ENCODE measurements around the gene DRC1.

DRC1 gene

GRCh38 chr2:26430826-26431225 is 29.1 kb downstream of the DRC1 start:
- Histone ChIP-seq H3K9ac (ENCODE audit: insufficient read length, low read depth) (no peak overlapping the region), H3K4me1 (ENCODE audit: insufficient read depth, insufficient read length) (no peaks in the 10 kb centered on the region), H3K4me3 (ENCODE audit: insufficient read length, low read depth) (no peak overlapping the region), H3K9me3 (ENCODE audit: insufficient read depth, low read length) (no peaks in the 10 kb centered on the region), H3K27me3 (ENCODE audit: insufficient read depth, insufficient read length) (no peaks in the 10 kb centered on the region), H3K36me3 (ENCODE audit: insufficient read depth, insufficient read length, low read length) (no peaks in the 10 kb centered on the region)
- no peak for TF ChIP-seq ZNF274 (IDR thresholded peaks at IDR 0.05; ENCODE audit: low read depth, low read length)
- TF ChIP-seq YY1 (IDR thresholded peaks at IDR 0.05; ENCODE audit: insufficient read depth, insufficient read length): no peak
- no peak for TF ChIP-seq SUZ12 (IDR thresholded peaks at IDR 0.05; ENCODE audit: extremely low read depth, insufficient read depth, insufficient read length)
- DNase-seq (ENCODE audit: low read depth, low spot score): no peak

GRCh38 chr2:26432363-26432762 is 30.6 kb downstream of the DRC1 start:
- DNase-seq (ENCODE audit: low read depth, low spot score): no peak
- H3K36me3 ChIP-seq (ENCODE audit: insufficient read depth, insufficient read length, low read length): no peaks in the 10 kb centered on the region
- H3K9me3 ChIP-seq (ENCODE audit: insufficient read depth, low read length): no peaks in the 10 kb centered on the region
- H3K4me3 ChIP-seq (ENCODE audit: insufficient read length, low read depth): no peak overlapping the region
- H3K4me1 ChIP-seq (ENCODE audit: insufficient read depth, insufficient read length): no peaks in the 10 kb centered on the region
- H3K9ac ChIP-seq (ENCODE audit: insufficient read length, low read depth): no peak overlapping the region
- TF ChIP-seq SUZ12 (IDR thresholded peaks at IDR 0.05; ENCODE audit: extremely low read depth, insufficient read depth, insufficient read length): no peak
- no peak for TF ChIP-seq ZNF274 (IDR thresholded peaks at IDR 0.05; ENCODE audit: low read depth, low read length)
- no peak for TF ChIP-seq YY1 (IDR thresholded peaks at IDR 0.05; ENCODE audit: insufficient read depth, insufficient read length)
- H3K27me3 ChIP-seq (ENCODE audit: insufficient read depth, insufficient read length): no peaks in the 10 kb centered on the region

GRCh38 chr2:26432859-26433258 is 31.1 kb downstream of the DRC1 start:
- H3K9me3 ChIP-seq (ENCODE audit: insufficient read depth, low read length): no peaks in the 10 kb centered on the region
- H3K9ac ChIP-seq (ENCODE audit: insufficient read length, low read depth): no peak overlapping the region
- no peak for DNase-seq (ENCODE audit: low read depth, low spot score)
- H3K27me3 ChIP-seq (ENCODE audit: insufficient read depth, insufficient read length): no peaks in the 10 kb centered on the region
- no peaks in the 10 kb centered on the region for H3K4me1 ChIP-seq (ENCODE audit: insufficient read depth, insufficient read length)
- TF ChIP-seq YY1 (IDR thresholded peaks at IDR 0.05; ENCODE audit: insufficient read depth, insufficient read length) (no peak), SUZ12 (IDR thresholded peaks at IDR 0.05; ENCODE audit: extremely low read depth, insufficient read depth, insufficient read length) (no peak), ZNF274 (IDR thresholded peaks at IDR 0.05; ENCODE audit: low read depth, low read length) (no peak)
- H3K4me3 ChIP-seq (ENCODE audit: insufficient read length, low read depth): no peak overlapping the region
- H3K36me3 ChIP-seq (ENCODE audit: insufficient read depth, insufficient read length, low read length): no peaks in the 10 kb centered on the region

GRCh38 chr2:26435106-26435505 is 33.4 kb downstream of the DRC1 start:
- H3K9me3 ChIP-seq (ENCODE audit: insufficient read depth, low read length): no peaks in the 10 kb centered on the region
- no peaks in the 10 kb centered on the region for H3K36me3 ChIP-seq (ENCODE audit: insufficient read depth, insufficient read length, low read length)
- no peak overlapping the region for H3K9ac ChIP-seq (ENCODE audit: insufficient read length, low read depth)
- TF ChIP-seq ZNF274 (IDR thresholded peaks at IDR 0.05; ENCODE audit: low read depth, low read length): no peak
- TF ChIP-seq SUZ12 (IDR thresholded peaks at IDR 0.05; ENCODE audit: extremely low read depth, insufficient read depth, insufficient read length): no peak
- no peak for TF ChIP-seq YY1 (IDR thresholded peaks at IDR 0.05; ENCODE audit: insufficient read depth, insufficient read length)
- no peak for DNase-seq (ENCODE audit: low read depth, low spot score)
- H3K27me3 ChIP-seq (ENCODE audit: insufficient read depth, insufficient read length): no peaks in the 10 kb centered on the region
- H3K4me3 ChIP-seq (ENCODE audit: insufficient read length, low read depth): no peak overlapping the region
- H3K4me1 ChIP-seq (ENCODE audit: insufficient read depth, insufficient read length): no peaks in the 10 kb centered on the region

GRCh38 chr2:26438526-26438925 is 36.8 kb downstream of the DRC1 start:
- Histone ChIP-seq H3K4me3 (ENCODE audit: insufficient read length, low read depth) (no peak overlapping the region), H3K36me3 (ENCODE audit: insufficient read depth, insufficient read length, low read length) (no peaks in the 10 kb centered on the region), H3K9ac (ENCODE audit: insufficient read length, low read depth) (no peak overlapping the region), H3K4me1 (ENCODE audit: insufficient read depth, insufficient read length) (no peaks in the 10 kb centered on the region), H3K27me3 (ENCODE audit: insufficient read depth, insufficient read length) (no peaks in the 10 kb centered on the region), H3K9me3 (ENCODE audit: insufficient read depth, low read length) (no peaks in the 10 kb centered on the region)
- no peak for DNase-seq (ENCODE audit: low read depth, low spot score)
- TF ChIP-seq YY1 (IDR thresholded peaks at IDR 0.05; ENCODE audit: insufficient read depth, insufficient read length) (no peak), SUZ12 (IDR thresholded peaks at IDR 0.05; ENCODE audit: extremely low read depth, insufficient read depth, insufficient read length) (no peak), ZNF274 (IDR thresholded peaks at IDR 0.05; ENCODE audit: low read depth, low read length) (no peak)

GRCh38 chr2:26438926-26439325 is 37.2 kb downstream of the DRC1 start:
- no peaks in the 10 kb centered on the region for H3K36me3 ChIP-seq (ENCODE audit: insufficient read depth, insufficient read length, low read length)
- H3K9me3 ChIP-seq (ENCODE audit: insufficient read depth, low read length): no peaks in the 10 kb centered on the region
- no peaks in the 10 kb centered on the region for H3K4me1 ChIP-seq (ENCODE audit: insufficient read depth, insufficient read length)
- H3K27me3 ChIP-seq (ENCODE audit: insufficient read depth, insufficient read length): no peaks in the 10 kb centered on the region
- no peak overlapping the region for H3K4me3 ChIP-seq (ENCODE audit: insufficient read length, low read depth)
- no peak for TF ChIP-seq ZNF274 (IDR thresholded peaks at IDR 0.05; ENCODE audit: low read depth, low read length)
- TF ChIP-seq YY1 (IDR thresholded peaks at IDR 0.05; ENCODE audit: insufficient read depth, insufficient read length): no peak
- no peak for DNase-seq (ENCODE audit: low read depth, low spot score)
- H3K9ac ChIP-seq (ENCODE audit: insufficient read length, low read depth): no peak overlapping the region

GRCh38 chr2:26442301-26442700 is 40.6 kb downstream of the DRC1 start:
- Histone ChIP-seq H3K4me1 (ENCODE audit: insufficient read depth, insufficient read length) (no peaks in the 10 kb centered on the region), H3K27me3 (ENCODE audit: insufficient read depth, insufficient read length) (no peaks in the 10 kb centered on the region), H3K4me3 (ENCODE audit: insufficient read length, low read depth) (no peak overlapping the region), H3K9ac (ENCODE audit: insufficient read length, low read depth) (no peak overlapping the region), H3K9me3 (ENCODE audit: insufficient read depth, low read length) (no peaks in the 10 kb centered on the region), H3K36me3 (ENCODE audit: insufficient read depth, insufficient read length, low read length) (no peaks in the 10 kb centered on the region)
- TF ChIP-seq ZNF274 (IDR thresholded peaks at IDR 0.05; ENCODE audit: low read depth, low read length) (no peak), SUZ12 (IDR thresholded peaks at IDR 0.05; ENCODE audit: extremely low read depth, insufficient read depth, insufficient read length) (no peak), YY1 (IDR thresholded peaks at IDR 0.05; ENCODE audit: insufficient read depth, insufficient read length) (no peak)
- no peak for DNase-seq (ENCODE audit: low read depth, low spot score)

GRCh38 chr2:26442707-26443106 is 41.0 kb downstream of the DRC1 start:
- DNase-seq (ENCODE audit: low read depth, low spot score): no peak
- no peak for TF ChIP-seq ZNF274 (IDR thresholded peaks at IDR 0.05; ENCODE audit: low read depth, low read length)
- no peak for TF ChIP-seq SUZ12 (IDR thresholded peaks at IDR 0.05; ENCODE audit: extremely low read depth, insufficient read depth, insufficient read length)
- TF ChIP-seq YY1 (IDR thresholded peaks at IDR 0.05; ENCODE audit: insufficient read depth, insufficient read length): no peak
- no peak overlapping the region for H3K4me3 ChIP-seq (ENCODE audit: insufficient read length, low read depth)

More at GRCh38 chr2:26442707-26443106, 41.0 kb downstream of the DRC1 start:
- Histone ChIP-seq H3K9ac (ENCODE audit: insufficient read length, low read depth) (no peak overlapping the region), H3K4me1 (ENCODE audit: insufficient read depth, insufficient read length) (no peaks in the 10 kb centered on the region), H3K27me3 (ENCODE audit: insufficient read depth, insufficient read length) (no peaks in the 10 kb centered on the region), H3K36me3 (ENCODE audit: insufficient read depth, insufficient read length, low read length) (no peaks in the 10 kb centered on the region), H3K9me3 (ENCODE audit: insufficient read depth, low read length) (no peaks in the 10 kb centered on the region)

Measured in NT2/D1 (cell line).